SU-DHL-6 (cell line): ENCODE results near the gene RSPO3.

Experiments
- EZH2phosphoT487 ChIP-seq: fragments of 200-600 bp; sonication (generic), shearing (Covaris generic); conservative IDR thresholded peaks from 2 replicates; pipeline ENCODE4 v1.6.1; 2018; ENCODE audit warnings: mild to moderate bottlenecking, antibody characterized with exemption, low read length, moderate library complexity, mixed read lengths
- TF ChIP-seq, protein P1 (sequence below): fragments of 200-600 bp; sonication (generic); IDR thresholded peaks from one replicate; pipeline ENCODE4 v1.5.1; 2017; ENCODE audit warnings: antibody characterized with exemption, mild to moderate bottlenecking, low read length, moderate library complexity; ENCODE audit not compliant: insufficient read depth, poor library complexity, severe bottlenecking

DNA sequence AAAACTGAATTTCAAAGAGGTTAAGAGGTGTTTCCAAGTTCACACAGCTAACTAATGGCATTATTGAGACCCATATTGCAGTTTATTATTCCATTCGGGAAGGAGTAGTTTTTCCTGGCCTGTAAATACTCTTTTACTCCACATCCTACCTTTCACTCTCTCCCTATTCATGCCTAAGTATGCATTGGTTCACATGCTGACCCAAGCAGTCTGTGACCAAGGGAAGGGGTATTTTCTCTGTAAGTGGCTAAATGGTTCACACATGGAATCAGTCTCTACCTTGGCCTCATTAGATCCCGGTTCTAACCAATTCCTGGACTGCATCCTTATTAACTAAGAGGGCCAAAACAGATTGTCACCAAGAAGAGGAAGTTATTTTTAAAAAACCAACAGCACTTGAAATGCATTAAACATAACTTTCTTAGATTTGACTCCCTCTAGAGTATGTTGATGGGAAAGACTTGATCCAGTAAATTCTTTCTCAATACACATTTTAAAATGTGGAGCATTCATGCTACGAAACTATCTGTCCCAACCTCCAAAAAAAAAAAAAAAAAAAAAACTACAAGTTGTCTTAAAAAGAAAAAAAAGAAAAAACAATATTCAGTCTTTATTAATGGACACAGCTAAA lies 17.8 kb upstream of the RSPO3 start:
- TF ChIP-seq, protein P1, sequence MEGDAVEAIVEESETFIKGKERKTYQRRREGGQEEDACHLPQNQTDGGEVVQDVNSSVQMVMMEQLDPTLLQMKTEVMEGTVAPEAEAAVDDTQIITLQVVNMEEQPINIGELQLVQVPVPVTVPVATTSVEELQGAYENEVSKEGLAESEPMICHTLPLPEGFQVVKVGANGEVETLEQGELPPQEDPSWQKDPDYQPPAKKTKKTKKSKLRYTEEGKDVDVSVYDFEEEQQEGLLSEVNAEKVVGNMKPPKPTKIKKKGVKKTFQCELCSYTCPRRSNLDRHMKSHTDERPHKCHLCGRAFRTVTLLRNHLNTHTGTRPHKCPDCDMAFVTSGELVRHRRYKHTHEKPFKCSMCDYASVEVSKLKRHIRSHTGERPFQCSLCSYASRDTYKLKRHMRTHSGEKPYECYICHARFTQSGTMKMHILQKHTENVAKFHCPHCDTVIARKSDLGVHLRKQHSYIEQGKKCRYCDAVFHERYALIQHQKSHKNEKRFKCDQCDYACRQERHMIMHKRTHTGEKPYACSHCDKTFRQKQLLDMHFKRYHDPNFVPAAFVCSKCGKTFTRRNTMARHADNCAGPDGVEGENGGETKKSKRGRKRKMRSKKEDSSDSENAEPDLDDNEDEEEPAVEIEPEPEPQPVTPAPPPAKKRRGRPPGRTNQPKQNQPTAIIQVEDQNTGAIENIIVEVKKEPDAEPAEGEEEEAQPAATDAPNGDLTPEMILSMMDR = no peak
- TF ChIP-seq EZH2phosphoT487 = no peak
